OCI-LY1 (cell line): ENCODE measurements around the gene TBC1D14.

ENCODE experiments used
- CTCF ChIP-seq: fragments of 200-600 bp; sonication (generic), shearing (Covaris generic); IDR thresholded peaks from 2 replicates; pipeline ENCODE4 v1.5.1; 2017; ENCODE audit warnings: mild to moderate bottlenecking, antibody characterized with exemption, low read length, moderate library complexity, mixed read lengths
- EZH2 ChIP-seq: fragments of 200-600 bp; sonication (generic), shearing (Covaris generic); IDR thresholded peaks from 2 replicates; pipeline ENCODE4 v1.8.0; 2017; ENCODE audit warnings: borderline replicate concordance, mixed run types, mild to moderate bottlenecking, antibody characterized with exemption, low read length, moderate library complexity, mixed read lengths

DNA sequence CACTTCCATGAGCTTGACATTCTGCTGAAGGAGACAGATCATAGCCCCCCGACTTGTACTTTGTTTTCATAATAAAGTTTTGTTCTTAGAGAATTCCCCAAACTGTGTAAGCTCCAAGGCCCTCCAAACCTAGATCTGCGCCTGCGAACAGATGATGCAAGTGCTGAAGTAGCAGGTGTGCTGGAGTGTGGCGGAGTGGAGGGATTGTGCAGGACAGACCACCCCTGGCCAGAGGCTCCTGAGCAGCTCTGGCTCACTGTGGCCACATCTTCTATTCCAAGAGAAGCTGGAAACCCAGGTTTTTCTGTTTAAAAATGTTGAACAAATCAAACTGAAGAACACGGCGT lies 46.4 kb downstream of the TBC1D14 start:
- TF ChIP-seq EZH2 (no peak), CTCF (no peak)
